Measurements from ENCODE around the gene WDR45.
"Not testable (repeated sequence)": the region's sequence is repeated elsewhere in the genome, so short reads cannot be mapped to it uniquely, and the experiment has no call there.

The WDR45 gene

GRCh38 chrX:49079489-49080428, at the start of gene WDR45:
Gene WDR45 (minus strand): TSS chrX:49079887. CDS start chrX:49078095, 1,792 bp downstream.
- peak; percentile 52 for DNase-seq (ENCODE audit: low read depth)

- no peak for DNase-seq (ENCODE audit: low read depth)
Measured at GRCh38 chrX:49129427-49129826, 49.7 kb upstream of the WDR45 start.

- DNase-seq (ENCODE audit: low read depth): not testable (repeated sequence)
Measured at GRCh38 chrX:49127742-49128258, 48.1 kb upstream of the WDR45 start.

DNA sequence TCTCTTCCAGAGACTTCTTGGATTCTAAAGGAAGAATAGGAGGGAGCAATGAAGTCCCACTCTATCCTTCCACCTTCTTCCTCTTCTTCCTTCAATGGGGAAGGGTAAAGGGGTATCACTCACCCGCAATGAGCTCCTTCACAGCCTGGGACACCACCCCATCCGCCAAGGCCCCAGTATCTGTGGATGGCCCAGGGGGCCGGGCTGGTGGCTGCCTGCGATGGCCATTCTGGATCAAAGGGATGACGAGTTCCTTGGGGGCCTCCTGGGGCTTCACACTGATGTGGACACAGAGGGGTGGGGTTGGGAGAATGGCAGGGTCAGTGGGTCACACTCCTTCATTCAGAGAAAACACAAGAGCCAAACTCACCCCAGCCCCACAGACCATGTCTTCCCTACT, 42.8 kb upstream of the WDR45 start:
- DNase-seq (ENCODE audit: low read depth): no peak

GRCh38 chrX:49120091-49120490, 40.4 kb upstream of the WDR45 start:
- DNase-seq (ENCODE audit: low read depth): no peak

- no peak for DNase-seq (ENCODE audit: low read depth)
Measured at GRCh38 chrX:49117581-49117980, 37.9 kb upstream of the WDR45 start.

- DNase-seq (ENCODE audit: low read depth): no peak
Measured at GRCh38 chrX:49116716-49117115, 37.0 kb upstream of the WDR45 start.

DNA sequence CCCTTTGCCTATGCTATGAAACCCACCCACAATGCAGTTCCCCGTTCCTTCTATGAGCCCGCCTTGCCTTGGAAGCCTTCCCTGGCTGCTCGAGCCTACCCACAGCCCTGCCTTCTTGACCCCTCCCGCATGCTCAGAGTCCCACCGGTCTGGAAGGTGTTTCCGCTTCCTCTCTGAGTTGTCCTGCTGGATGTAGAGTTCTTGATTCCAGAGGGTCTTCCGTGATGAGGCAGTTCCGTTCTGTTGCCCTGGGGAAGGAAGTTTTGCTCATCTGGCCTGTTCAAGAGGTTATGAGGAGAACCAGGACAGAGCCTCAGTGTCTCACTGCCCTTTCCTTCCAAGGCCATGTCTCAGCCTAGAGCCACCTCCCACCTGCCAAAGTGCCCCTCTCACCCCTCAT, 36.4 kb upstream of the WDR45 start:
- DNase-seq (ENCODE audit: low read depth): no peak

DNA sequence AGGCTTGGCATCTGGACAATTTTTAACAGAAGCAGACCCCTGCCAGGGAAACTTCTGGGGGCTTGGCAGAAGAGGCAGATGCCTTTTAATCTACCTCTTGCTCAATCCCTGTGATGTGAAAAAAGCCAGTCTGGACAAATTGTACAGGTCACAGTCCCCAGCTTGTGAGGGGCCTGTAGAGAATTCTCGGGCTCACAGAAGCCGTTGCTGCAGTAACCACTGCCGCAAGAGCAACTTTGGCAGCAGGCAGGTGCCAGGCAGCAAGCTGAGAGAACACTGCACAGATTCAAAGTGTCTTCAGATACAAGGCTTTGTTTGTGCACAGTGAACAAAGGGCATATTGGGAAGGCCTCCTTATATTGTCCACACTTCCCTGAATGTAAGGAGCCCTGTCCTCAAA, 32.1 kb upstream of the WDR45 start:
- no peak for DNase-seq (ENCODE audit: low read depth)

GRCh38 chrX:49110417-49110816, 30.7 kb upstream of the WDR45 start:
- DNase-seq (ENCODE audit: low read depth): no peak

DNA sequence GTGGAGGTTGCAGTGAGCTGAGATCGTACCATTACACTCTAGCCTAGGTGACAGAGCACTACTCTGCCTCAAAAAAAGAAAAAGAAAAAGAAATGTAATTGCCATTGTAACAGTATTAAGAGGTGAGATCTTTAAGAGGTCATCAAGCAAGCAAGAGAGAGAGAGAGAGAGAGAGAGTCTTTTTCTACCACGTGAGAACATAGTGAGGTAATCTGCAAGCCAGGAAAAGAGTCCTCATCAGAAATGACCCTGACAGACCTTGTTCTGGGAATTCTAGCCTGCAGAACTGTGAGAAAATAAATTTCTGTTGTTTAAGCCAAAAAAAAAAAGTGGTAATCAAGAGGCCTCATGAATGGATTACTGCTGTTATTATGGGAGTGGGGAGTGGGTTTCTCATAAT, 29.0 kb upstream of the WDR45 start:
- DNase-seq (ENCODE audit: low read depth): no peak

- DNase-seq (ENCODE audit: low read depth): no peak
Measured at GRCh38 chrX:49106930-49107329, 27.2 kb upstream of the WDR45 start.

GRCh38 chrX:49106296-49106695, 26.6 kb upstream of the WDR45 start:
- no peak for DNase-seq (ENCODE audit: low read depth)

DNA sequence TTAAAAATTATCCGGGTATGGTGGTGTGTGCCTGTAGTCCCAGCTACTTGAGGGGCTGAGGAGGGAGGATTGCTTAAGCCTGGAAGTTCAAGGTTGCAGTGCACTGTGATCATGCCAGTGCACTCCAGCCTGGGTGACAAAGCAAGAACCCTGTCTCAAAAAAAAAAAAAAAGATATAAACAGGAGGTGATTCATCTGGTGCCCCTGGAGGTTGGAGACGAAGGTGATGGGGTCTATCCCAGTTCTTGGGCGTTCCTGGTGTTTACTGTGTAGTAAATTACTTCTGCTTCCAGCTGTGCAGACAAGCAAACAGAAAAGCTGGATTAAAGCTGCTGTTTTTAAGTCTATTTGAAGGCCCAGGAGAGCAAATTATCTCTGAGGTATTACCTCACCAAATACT, 23.9 kb upstream of the WDR45 start:
- DNase-seq (ENCODE audit: low read depth): no peak

DNA sequence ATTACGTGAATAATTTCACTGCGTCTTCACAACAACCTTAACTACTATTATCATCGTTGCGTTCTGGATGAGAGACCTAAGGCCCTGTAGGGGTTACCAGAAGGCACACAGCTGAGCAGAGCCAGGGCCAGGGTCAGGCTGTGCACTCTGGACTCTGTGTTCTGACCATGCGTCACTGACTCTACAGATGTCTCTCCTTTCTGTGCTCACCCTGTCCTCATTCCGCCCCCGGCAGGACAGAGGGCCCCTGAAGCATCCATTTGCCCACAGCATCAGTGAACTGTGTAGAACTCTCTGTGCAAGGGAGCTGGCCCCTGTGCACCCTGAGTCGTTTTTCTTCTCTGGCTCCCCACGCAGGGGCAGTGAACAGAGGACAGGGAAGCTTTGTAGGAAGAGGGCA, 22.5 kb upstream of the WDR45 start:
- DNase-seq (ENCODE audit: low read depth): no peak

GRCh38 chrX:49101629-49101984, 21.9 kb upstream of the WDR45 start:
- no peak for DNase-seq (ENCODE audit: low read depth)

- DNase-seq (ENCODE audit: low read depth): peak; percentile 72
Measured at GRCh38 chrX:49100704-49101628, 21.3 kb upstream of the WDR45 start.

DNA sequence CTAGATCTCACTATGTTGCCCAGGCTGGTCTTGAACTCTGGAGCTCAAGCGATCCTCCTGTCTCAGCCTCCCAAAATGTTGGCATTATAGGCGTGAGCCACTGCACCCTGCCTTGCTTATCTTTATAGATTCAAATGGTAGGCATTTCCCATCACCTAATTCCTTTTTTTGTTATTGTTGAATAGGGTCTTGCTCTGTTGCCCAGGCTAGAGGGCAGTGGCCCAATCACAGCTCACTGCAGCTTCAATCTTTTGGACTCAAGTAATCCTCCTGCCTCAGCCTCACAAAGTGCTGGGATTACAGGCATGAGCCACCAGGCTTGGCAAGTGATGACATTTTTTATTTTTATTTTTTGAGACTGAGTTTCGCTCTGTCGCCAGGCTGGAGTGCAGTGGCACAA, 16.7 kb upstream of the WDR45 start:
- DNase-seq (ENCODE audit: low read depth): no peak

- no peak for DNase-seq (ENCODE audit: low read depth)
Measured at GRCh38 chrX:49089553-49089952, 9.9 kb upstream of the WDR45 start.

- DNase-seq (ENCODE audit: low read depth): no peak
Measured at GRCh38 chrX:49082271-49082871, 2.7 kb upstream of the WDR45 start.

DNA sequence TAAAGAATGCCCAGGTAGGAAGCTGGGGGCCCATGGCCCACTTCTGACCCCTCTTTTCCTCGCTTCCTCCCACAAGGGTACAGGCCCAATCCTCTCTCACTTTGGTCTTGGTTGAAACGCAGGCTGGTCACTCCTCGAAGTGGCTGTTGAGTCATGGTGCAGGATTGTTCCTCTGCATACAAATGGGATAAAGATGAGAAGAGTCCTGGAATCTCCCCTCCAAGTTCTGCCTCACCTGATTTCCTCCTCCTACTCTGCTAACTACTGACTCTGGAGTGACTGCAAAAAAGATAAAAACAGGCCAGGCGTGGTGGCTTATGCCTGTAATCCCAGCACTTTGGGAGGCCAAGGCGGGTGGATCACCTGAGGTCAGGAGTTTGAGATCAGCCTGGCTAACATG, 1.7 kb downstream of the WDR45 start:
- DNase-seq (ENCODE audit: low read depth): no peak

DNA sequence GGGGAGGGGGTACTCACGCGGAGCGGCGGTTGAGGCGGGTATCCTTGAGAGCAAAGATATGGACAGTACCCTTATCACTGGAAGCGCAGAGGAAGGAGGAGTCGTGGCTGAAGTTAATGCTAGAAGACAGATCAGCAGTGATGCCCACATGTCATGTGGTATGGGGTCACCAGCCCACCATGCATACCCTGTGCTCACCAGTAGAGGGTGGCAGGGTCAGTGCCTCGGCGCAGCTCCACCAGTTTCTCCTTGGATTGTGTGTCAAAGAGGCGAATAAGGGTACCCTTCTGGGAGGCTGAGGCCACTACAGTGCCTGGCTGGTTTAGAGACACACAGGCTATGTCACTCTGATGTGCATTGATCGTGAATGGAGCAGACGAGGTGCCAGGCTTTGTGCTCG, 4.3 kb downstream of the WDR45 start:
- no peak for DNase-seq (ENCODE audit: low read depth)
